ENCODE measurements around the gene SNAP47.

The SNAP47 gene

DNA sequence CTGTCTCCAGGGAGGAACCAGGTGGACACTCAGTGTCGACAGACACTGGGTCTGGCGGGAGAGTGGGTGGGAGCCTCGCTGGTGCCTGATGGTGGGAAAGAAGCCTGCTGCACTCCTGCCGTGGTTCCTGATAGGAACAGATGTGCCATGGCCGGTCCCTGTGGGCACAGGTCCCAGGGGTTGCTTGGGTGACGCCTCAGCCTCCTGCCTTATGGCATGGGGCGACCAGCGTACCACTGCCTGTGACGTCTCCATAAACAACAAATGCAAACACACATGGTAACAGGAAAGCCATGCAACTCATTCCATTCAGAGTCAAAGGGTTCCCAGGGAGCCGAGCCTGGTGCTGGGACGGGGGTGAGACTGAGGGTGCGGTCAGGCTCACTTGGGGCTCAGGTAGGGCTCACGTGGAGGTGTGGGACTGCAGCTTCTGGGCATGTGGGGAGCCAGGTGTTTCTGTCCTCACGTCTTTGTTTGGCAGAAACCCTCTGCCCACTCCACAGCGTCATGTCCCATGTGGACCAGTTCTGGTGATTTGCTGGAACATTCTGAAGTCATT lies 34.8 kb downstream of the SNAP47 start:
- DNase-seq: no peak

DNA sequence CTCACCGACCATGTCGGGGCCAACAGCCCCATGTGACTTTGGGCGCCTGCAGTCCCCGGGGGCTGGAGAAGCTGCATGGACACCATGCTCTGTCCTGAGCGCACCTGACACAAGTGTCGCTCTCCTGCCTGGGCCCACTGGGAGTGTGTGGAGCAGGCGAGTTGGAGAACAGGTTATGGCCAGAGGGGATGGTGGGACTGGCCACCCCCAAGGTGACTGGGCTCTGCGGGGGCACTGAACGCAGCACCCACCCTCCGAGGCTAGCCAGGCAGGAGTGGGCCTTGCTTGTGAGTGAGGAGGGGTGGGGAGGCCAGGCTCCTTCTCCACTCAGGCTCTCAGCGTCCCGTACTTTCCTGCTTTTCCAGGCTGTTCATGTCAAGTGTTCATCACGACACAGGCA lies 35.6 kb downstream of the SNAP47 start:
- DNase-seq: no peak

DNA sequence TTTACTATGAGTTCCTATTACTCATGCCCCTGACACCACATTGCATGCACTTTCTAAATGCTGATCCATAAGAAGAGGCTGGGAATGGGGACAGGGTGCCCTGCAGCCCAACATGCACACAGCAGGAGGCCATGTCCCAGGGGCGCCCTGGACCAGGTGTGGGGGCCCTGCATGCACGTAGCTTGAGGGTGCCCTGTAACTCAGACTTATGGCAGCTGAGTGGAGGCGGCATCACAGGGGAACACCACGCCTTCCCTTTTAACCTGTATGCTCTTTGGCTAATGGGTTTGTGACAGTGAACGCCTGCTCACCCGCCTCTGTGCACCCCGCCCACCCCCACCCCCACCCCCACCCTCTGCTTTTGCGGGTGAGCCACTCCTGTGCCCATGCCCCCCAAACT lies 36.1 kb downstream of the SNAP47 start:
- DNase-seq: no peak

DNA sequence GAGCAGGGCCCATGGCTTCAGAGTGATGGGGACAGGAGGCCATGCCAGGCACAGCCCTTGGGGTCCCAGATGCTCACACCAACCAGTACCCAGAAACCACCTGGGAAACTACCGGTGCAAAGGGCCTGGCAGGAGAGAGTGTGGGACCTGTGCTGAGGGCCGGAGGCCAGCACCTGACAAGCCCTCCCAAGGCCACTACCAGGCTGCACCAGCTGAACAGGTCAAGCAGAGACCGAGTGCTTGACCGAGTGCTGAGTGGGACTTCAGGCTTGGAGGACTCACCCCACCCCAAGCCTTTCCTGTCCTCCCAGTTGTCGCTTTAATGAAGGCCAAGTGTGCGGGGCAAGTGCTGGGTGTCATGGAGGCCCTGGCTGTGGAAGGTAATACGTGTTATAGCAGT lies 36.5 kb downstream of the SNAP47 start:
- no peak for DNase-seq

DNA sequence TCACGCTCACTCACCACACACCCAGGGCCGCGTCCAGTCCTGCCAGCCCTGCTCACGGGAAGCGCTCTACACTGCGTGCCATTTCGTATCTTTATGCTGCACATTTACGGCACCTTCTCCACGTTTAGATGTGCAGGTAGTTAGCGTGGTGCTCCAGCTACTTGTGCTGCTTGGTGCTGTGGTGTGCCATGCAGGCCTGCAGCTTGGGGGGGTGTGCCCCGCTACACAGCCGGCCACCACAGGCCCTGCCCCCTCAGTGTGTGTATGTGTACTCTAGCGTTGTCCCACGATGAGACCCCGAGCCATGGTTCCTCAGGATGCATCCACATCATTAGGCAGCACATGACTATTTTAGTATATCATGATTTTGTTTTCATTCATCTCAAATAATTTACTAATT lies 38.3 kb downstream of the SNAP47 start:
- DNase-seq: no peak

DNA sequence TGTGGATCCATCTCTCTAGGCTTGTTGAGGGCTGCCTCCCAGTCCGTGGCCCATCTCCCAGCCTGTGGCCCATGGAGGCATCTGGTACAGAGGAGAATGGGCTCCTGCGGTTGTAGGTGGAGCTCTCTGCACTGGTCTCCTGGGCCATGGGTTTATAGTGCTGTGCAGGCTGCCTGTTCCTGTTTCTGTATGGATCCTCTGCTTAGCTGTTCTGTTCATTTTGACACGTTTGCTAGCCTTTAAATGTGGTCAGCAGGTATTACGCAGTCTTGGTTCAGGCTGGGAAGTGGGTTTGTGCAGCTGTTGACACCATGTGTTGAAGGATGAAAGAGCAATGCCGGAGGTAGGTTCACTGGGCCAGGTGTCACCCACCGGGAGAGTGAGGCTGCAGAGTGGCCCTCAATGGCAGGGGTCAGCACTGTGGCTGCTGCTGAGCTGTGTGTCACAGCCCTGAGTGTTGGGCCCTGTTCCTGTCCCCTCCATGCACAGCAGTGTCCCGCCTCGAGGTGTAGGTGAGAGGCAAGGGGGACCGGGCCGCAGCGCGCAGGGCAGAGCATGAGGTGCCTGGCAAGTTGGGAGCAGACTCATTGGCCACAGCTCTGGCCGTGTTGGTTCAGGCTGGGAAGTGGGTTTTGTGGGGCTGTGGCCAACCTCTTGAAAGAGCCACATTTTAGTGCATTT lies 39.0 kb downstream of the SNAP47 start:
- no peak for DNase-seq

- DNase-seq: no peak
Measured at GRCh38 chr1:227774821-227775661, 39.8 kb downstream of the SNAP47 start.

- DNase-seq: no peak
Measured at GRCh38 chr1:227775841-227776240, 40.6 kb downstream of the SNAP47 start.

DNA sequence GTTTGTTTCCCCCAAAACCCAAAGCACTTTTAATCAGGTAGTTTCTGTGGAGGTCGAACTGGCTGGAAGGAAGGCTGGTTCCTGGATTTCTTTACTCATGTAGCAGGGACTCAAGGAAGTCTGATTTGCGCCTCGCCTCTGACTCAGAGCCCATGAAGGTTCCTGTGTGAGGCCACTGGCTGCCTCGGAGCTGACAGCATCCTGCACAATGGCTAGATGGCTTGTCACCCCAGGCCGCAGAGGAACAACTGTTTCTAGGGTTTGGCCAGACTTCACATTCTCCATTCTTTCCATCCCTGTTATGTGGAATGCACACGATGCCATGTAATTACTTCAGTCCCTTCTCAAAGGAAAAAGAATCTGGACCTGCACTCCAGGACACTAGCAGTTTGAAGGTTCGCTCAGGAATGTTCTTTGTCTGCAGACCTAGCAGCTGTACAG lies 41.1 kb downstream of the SNAP47 start:
- DNase-seq: no peak

GRCh38 chr1:227777156-227777555 lies 41.9 kb downstream of the SNAP47 start:
- DNase-seq: no peak

- DNase-seq: no peak
Measured at GRCh38 chr1:227777646-227778045, 42.4 kb downstream of the SNAP47 start.

DNA sequence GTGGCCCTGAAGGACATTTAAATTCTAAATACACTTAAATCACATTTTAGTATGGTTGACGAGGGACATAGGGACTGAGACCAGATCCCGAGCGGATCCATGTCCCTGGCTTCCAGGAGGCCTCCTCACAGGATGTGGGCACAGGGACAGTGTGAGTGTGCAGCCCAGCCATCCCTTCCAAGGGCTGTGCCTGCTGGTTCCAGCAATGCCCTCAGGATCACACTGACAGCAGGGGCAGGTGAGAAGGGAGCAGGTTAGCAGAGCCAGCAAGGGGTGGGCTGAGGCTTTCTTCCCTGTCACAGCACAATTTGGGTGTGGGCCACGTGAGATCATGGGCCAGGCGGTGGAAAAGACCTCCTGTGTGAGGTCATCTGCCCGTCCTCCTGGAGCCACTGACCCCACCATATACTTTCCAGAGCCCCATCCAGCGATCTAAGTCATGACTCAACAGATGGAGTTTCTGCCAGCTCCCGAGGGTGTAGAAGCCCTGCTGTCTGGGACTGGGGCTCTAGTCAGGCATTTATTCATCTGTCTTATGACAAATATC lies 43.2 kb downstream of the SNAP47 start:
- DNase-seq: no peak

- no peak for DNase-seq
Measured at GRCh38 chr1:227779021-227779441, 43.8 kb downstream of the SNAP47 start.

- no peak for DNase-seq
Measured at GRCh38 chr1:227779685-227780084, 44.5 kb downstream of the SNAP47 start.

GRCh38 chr1:227780101-227781044 lies 45.1 kb downstream of the SNAP47 start:
- no peak for DNase-seq

DNA sequence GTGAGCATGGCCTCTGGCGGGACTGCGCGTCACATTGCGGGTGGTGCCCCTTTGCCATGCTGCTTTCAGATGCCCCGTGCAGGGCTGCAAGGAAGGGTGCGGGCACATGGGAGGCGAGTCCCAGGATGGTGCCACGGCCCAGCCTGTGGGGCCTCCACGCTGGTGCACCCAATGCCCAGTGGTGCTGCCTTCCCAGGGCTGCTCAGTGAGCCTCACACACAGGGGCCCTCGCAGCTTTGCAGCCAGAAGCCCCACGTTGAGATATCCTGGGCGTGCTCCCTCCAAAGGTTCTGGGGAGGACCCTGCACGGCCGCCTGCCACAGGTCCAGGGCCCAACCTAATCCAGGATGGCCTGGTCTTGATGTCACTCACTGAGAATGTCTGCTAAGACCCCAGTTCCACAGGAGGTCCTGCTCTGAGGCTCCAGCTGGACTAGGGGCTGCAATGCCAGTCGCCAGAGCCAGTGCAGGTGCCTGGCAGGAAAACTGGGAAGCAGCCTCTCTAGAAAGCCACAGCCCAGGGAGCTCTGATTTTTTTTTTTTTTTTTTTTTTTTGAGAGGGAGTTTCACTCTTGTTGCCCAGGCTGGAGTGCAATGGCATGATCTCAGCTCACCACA lies 46.2 kb downstream of the SNAP47 start:
- no peak for DNase-seq

DNA sequence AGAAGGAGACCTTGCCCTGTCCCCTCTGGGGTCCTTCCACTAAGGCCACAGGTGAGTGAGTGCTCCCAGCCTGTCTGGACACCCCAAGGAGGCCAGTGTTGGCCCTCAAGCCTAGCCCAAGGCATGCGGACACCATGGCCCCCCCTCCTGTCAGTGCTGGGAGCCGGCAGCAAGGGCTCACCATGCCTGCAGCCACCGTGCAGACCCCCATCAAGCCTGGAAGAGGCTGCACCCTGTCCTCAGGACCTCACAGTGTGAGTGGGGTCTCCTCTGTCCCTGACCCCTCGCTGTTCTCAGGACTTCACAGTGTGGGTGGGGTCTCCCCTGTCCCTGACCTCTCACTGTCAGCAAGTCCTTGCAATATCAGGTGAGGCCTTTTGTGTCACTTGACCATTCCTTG lies 47.0 kb downstream of the SNAP47 start:
- DNase-seq: no peak

GRCh38 chr1:227785094-227785804 lies 50.0 kb downstream of the SNAP47 start:
- no peak for DNase-seq

DNA sequence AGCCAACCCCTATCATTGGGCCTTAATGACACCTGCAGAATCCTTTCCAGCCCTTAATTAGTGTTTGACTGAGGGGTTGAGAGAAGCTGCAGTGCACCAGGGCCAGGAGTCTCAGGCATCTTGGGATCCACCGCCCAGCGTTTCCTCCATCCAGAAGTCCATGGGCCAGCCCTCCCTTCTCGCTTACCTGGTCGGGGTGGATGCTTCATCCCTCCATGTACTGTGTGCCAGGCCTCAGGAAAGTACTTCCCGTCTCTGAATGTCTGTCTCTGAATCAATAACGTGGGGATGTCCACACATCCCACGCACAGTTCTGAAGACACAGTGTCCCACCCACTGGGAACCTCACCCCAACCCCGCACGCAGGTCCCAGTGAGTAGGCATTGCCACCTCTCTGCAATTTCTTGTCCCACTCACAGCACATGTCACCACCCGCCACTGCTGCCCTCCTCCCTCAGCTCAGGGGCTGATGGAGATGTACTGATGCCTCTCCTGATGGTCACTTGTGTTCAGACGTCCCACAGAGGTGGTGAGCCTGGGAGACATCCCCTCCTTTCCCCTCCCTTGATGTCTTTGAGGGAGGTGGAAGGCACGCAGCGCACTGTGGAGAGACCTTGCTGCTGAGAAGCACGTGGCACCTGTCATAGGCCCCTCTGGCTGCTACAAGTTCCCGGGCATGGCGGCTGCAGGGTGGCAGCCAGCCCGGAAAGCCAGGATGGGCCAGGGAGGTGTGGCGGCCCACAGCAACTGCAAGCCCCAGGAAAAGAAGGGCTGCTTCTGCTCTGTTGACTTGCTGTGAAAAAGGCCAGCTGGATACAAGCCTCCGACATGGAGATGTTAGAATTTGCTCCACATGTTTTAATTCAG lies 50.8 kb downstream of the SNAP47 start:
- DNase-seq: no peak

Measured in stimulated activated CD4-positive, alpha-beta T cell treated with anti-CD3 and anti-CD28 coated beads, Interleukin-1b, Interleukin-23, amount 100 ng/mL, for 48 hours (primary cell).